ENCODE results near the gene GCNT2. TPM values are rescaled to one million over a fixed set of nuclear protein-coding genes. Genes with fewer than 3 reads are reported as not detected.

The GCNT2 gene
- total RNA-seq, 1 experiment from 2014 or later, result 6.4 TPM

Other genes starting within 250 kb of the GCNT2 start
- gene TFAP2A, start 106.3 kb upstream of the GCNT2 start, total RNA-seq (2014; rRNA removed; shearing (Covaris generic); ENCODE audit: low replicate concordance), result 9.5 and 14.8 TPM in 2 replicates
- not detected in 2 replicates for gene C6orf52, start 173.3 kb downstream of the GCNT2 start, total RNA-seq (2014; rRNA removed; shearing (Covaris generic); ENCODE audit: low replicate concordance)
- 142 and 161 TPM in 2 replicates for gene PAK1IP1, start 173.6 kb downstream of the GCNT2 start, total RNA-seq (2014; rRNA removed; shearing (Covaris generic); ENCODE audit: low replicate concordance)
- gene TMEM14C, start 201.7 kb downstream of the GCNT2 start, total RNA-seq (2014; rRNA removed; shearing (Covaris generic); ENCODE audit: low replicate concordance), result 273 and 374 TPM in 2 replicates
- gene TMEM14B, start 226.5 kb downstream of the GCNT2 start, total RNA-seq (2014; rRNA removed; shearing (Covaris generic); ENCODE audit: low replicate concordance), result 404 and 423 TPM in 2 replicates